HCT116 (cell line): ENCODE data around the gene PRPF19.

Source experiments
- CBX3 ChIP-seq: IDR thresholded peaks from 2 replicates; pipeline ENCODE4 v1.6.1; 2012; ENCODE audit warnings: low read depth
- EGR1 ChIP-seq: IDR thresholded peaks from 2 replicates; pipeline ENCODE4 v1.6.1; 2012; ENCODE audit warnings: low read depth
- JUND ChIP-seq: IDR thresholded peaks from 2 replicates; pipeline ENCODE4 v1.6.1; 2012
- MAX ChIP-seq: IDR thresholded peaks from 2 replicates; pipeline ENCODE4 v1.6.1; 2012
- POLR2A ChIP-seq: IDR thresholded peaks from 2 replicates; pipeline ENCODE4 v1.7.0; 2011; ENCODE audit warnings: borderline replicate concordance; ENCODE audit not compliant: insufficient read depth, insufficient read length; ENCODE audit errors: extremely low read depth
- POLR2AphosphoS5 ChIP-seq: IDR thresholded peaks from 2 replicates; pipeline ENCODE4 v1.6.1; 2011; ENCODE audit warnings: mild to moderate bottlenecking, low read depth, low read length, moderate library complexity
- SRF ChIP-seq: IDR thresholded peaks from 2 replicates; pipeline ENCODE4 v1.6.1; 2012; ENCODE audit warnings: low read depth
- TCF7L2 ChIP-seq: IDR thresholded peaks from 2 replicates; pipeline ENCODE4 v1.7.0; 2011; ENCODE audit warnings: borderline replicate concordance, inconsistent platforms; ENCODE audit not compliant: insufficient read depth, insufficient read length; ENCODE audit errors: extremely low read depth
- TF ChIP-seq, protein P1 (sequence below), 3 experiments: fragments of 200-600 bp in 1 of 3; sonication (generic) in 1 of 3; IDR thresholded peaks in 2 of 3; conservative IDR thresholded peaks in 1 of 3; 2 replicates each; pipeline ENCODE4 v1.5.1; 2012 to 2017; ENCODE audit warnings: low read depth in 2 of 3, low read length in 2 of 3, antibody characterized with exemption in 1 of 3, borderline replicate concordance in 1 of 3, control low read depth in 1 of 3, mild to moderate bottlenecking in 1 of 3, mixed read lengths in 1 of 3, mixed run types in 1 of 3, moderate library complexity in 1 of 3; ENCODE audit not compliant: insufficient read depth in 1 of 3
- TF ChIP-seq, protein P2 (sequence below): IDR thresholded peaks from 2 replicates; pipeline ENCODE4 v1.6.1; 2012
- TF ChIP-seq, protein P3 (sequence below): IDR thresholded peaks from 2 replicates; pipeline ENCODE4 v1.6.1; 2012; ENCODE audit warnings: low read depth

GRCh38 chr11:60922906-60923305, 16.5 kb upstream of the PRPF19 start:
- TF ChIP-seq POLR2AphosphoS5 (no peak), TCF7L2 (no peak), POLR2A (no peak), EGR1 (no peak), MAX (no peak), JUND (no peak), CBX3 (no peak), SRF (no peak)
- TF ChIP-seq, protein P1, sequence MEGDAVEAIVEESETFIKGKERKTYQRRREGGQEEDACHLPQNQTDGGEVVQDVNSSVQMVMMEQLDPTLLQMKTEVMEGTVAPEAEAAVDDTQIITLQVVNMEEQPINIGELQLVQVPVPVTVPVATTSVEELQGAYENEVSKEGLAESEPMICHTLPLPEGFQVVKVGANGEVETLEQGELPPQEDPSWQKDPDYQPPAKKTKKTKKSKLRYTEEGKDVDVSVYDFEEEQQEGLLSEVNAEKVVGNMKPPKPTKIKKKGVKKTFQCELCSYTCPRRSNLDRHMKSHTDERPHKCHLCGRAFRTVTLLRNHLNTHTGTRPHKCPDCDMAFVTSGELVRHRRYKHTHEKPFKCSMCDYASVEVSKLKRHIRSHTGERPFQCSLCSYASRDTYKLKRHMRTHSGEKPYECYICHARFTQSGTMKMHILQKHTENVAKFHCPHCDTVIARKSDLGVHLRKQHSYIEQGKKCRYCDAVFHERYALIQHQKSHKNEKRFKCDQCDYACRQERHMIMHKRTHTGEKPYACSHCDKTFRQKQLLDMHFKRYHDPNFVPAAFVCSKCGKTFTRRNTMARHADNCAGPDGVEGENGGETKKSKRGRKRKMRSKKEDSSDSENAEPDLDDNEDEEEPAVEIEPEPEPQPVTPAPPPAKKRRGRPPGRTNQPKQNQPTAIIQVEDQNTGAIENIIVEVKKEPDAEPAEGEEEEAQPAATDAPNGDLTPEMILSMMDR (IDR thresholded peaks at IDR 0.05 in 2 of 3, conservative IDR thresholded peaks at IDR 0.05 in 1 of 3; ENCODE audit: borderline replicate concordance in 1 of 3, insufficient read depth in 1 of 3, low read depth in 2 of 3, low read length in 2 of 3) = no peak
- TF ChIP-seq, protein P2, sequence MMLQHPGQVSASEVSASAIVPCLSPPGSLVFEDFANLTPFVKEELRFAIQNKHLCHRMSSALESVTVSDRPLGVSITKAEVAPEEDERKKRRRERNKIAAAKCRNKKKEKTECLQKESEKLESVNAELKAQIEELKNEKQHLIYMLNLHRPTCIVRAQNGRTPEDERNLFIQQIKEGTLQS = no peak
- TF ChIP-seq, protein P3, sequence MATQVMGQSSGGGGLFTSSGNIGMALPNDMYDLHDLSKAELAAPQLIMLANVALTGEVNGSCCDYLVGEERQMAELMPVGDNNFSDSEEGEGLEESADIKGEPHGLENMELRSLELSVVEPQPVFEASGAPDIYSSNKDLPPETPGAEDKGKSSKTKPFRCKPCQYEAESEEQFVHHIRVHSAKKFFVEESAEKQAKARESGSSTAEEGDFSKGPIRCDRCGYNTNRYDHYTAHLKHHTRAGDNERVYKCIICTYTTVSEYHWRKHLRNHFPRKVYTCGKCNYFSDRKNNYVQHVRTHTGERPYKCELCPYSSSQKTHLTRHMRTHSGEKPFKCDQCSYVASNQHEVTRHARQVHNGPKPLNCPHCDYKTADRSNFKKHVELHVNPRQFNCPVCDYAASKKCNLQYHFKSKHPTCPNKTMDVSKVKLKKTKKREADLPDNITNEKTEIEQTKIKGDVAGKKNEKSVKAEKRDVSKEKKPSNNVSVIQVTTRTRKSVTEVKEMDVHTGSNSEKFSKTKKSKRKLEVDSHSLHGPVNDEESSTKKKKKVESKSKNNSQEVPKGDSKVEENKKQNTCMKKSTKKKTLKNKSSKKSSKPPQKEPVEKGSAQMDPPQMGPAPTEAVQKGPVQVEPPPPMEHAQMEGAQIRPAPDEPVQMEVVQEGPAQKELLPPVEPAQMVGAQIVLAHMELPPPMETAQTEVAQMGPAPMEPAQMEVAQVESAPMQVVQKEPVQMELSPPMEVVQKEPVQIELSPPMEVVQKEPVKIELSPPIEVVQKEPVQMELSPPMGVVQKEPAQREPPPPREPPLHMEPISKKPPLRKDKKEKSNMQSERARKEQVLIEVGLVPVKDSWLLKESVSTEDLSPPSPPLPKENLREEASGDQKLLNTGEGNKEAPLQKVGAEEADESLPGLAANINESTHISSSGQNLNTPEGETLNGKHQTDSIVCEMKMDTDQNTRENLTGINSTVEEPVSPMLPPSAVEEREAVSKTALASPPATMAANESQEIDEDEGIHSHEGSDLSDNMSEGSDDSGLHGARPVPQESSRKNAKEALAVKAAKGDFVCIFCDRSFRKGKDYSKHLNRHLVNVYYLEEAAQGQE = no peak
